OCI-M2 (cell line): Measurements from ENCODE around the gene METTL16.
"Not testable (repeated sequence)": the region's sequence is repeated elsewhere in the genome, so short reads cannot be mapped to it uniquely, and the experiment has no call there.

Experiments used
- DNase-seq: peaks from one replicate; lab custom pipeline; 2025; ENCODE audit not compliant: unreplicated experiment; lab: John Stamatoyannopoulos, UW

METTL16 gene

GRCh38 chr17:2507015-2507414 is 4.7 kb downstream of the METTL16 start:
- DNase-seq = not testable (repeated sequence)

DNA sequence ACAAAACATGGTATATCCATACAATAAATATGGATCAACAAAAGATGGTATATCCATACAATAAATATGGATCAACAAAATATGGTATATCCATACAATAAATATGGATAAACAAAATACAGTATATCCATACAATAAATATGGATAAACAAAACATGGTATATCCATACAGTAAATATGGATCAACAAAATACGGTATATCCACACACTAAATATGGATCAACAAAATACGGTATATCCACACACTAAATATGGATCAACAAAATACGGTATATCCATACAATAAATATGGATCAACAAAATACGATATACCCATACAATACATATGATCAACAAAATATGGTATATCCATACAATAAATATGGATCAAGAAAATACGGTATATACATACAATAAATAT is 8.1 kb downstream of the METTL16 start:
- DNase-seq = no peak

DNA sequence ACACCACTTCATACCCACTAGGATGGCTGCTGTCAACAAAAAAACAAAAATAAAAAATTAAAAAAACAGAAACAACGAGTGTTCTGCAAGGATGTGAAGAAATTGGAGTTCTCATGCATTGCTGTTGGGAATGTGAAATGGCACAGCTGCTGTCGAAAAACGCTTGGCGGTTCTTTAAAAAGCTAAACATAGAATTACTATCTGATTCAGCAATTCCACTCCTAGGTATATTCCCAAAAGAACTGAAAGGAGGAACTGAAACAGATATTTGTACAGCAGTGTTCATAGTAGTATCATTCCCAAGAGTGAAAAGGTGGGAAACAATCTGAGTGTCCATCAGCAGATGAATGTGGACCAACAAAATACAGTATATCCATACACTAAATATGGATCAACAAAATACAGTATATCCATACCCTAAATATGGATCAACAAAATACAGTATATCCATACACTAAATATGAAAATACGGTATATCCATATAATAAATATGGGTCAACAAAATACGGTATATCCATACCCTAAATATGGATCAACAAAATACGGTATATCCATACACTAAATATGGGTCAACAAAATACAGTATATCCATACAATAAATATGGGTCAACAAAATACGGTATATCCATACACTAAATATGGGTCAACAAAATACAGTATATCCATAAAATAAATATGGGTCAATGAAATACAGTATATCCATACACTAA is 8.7 kb downstream of the METTL16 start:
- no peak for DNase-seq

DNA sequence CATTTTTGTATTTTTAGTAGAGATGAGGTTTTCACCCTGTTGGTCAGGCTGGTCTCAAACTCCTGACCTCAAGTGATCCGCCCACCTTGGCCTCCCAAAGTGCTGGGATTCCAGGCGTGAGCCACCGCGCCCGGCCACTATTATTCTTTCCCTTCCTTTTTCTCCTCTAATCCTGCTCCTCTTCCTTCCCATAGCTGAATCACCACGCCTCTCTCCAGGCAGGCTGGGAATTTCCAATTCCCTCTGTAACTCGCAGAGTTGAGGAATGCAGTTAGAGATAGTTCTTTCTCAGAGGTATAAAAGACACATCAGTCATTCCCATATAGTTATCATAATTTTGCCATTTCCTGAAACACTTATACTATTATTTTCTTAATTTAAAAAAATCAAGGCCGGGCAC is 11.2 kb downstream of the METTL16 start:
- DNase-seq = no peak

DNA sequence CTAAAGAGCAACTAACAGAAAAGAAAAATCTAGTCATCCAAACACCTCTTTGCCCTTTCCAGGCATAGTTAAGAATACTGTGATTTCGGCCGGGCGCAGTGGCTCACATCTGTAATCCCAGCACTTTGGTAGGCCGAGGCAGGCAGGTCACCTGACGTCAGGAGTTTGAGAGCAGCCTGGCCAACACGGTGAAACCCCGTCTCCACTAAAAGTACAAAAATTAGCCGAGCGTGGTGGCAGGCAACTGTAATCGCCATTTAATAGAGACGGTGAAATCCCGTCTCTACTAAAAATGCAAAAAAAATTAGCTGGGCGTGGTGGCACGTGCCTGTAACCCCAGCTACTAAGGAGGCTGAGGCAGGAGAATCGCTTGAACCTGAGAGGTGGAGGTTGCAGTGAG is 22.4 kb downstream of the METTL16 start:
- DNase-seq = not testable (repeated sequence)

DNA sequence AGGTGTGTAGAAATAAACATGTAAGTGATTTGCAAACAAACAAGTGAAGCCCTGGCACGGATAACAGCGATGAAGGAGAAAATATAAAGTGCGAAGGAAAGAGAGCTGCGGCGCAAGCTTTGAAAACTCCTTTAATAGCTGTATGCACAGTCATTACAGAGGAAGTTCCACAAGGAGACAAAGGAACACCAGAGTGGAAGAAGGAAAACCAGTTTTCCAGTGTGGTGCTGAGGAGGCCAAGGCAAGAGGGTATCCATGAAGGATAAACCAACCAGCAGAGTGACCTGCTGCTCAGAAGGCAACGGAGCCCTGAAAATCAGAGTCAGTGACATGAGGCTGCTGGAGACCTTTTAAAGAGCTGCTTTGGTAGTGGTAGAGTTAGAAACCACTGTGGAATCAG is 24.4 kb downstream of the METTL16 start:
- no peak for DNase-seq

- not testable (repeated sequence) for DNase-seq
Measured at GRCh38 chr17:2486709-2487108, 25.0 kb downstream of the METTL16 start.

DNA sequence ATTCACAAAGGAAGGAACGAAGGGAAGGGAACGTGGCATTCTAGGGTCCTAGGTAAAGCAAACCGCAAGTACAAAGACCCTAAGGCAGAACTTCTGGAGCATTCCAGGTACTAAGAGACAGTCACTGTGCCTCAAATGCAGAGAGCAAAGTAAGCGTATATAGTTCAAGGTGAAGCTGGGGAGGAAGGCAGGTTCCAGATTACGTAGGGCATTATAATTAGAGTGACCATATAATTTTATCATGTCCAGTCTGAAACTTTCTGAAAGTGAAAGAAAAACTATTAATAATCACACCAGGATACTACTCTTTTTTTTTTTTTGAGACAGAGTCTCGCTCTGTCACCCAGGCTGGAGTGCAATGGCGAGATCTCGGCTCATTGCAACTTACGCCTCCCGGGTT is 25.7 kb downstream of the METTL16 start:
- DNase-seq = no peak

GRCh38 chr17:2485543-2485942 is 26.1 kb downstream of the METTL16 start:
- DNase-seq = no peak

DNA sequence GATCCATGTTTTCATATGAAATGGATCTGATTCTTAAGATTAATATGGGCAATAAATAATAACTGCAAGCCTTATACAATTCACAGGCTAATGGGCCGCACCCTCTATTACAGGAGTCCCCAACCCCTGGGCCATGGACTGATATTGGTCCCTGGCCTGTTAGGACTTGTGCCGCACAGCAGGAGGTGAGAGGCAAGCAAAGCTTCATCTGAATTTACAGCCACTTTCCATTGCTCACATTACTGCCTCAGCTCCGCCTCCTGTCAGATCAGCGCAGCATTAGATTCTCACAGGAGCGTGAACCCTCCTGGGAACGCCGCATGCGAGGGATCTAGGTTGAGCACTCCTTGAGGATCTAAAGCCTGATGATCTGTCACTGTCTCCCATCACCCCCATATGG is 26.8 kb downstream of the METTL16 start:
- no peak for DNase-seq

- no peak for DNase-seq
Measured at GRCh38 chr17:2483084-2483483, 28.6 kb downstream of the METTL16 start.

DNA sequence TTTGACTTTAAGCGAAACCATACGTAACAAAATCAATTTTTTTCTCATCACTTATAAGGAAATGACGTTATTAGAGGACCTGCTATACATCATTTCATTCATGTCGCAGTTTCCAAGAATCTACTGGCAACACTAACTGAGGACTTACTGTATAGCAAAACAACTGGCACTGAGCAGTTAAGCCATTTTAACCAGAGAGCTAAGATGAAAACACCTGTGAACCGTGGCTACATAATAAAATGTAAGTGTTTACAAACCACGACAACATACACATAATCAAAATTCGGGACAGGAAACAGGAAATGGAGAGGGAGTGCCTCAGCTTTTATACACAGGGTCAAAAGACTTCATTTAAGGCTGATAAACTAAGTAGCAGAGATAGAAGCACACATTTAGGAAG is 29.5 kb downstream of the METTL16 start:
- DNase-seq = no peak

GRCh38 chr17:2481760-2482159 is 29.9 kb downstream of the METTL16 start:
- no peak for DNase-seq

DNA sequence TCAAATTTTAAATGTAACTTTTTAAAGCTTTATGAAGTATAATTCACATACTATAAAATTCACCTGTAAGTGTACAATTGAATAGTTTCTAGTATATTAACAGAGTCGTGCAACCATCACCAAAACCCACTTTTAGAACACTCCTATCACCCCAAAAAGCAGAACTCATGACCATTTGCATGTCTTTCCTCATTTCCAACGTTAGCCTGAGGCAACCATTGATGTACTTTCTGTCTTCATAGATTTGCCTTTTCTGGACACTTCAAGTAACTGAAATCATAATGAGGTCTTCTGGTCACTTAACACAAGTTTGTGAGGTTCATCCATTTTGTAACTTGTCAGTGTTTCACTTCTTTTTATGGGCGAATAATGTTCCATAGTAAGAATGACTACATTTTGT is 33.2 kb downstream of the METTL16 start:
- no peak for DNase-seq

DNA sequence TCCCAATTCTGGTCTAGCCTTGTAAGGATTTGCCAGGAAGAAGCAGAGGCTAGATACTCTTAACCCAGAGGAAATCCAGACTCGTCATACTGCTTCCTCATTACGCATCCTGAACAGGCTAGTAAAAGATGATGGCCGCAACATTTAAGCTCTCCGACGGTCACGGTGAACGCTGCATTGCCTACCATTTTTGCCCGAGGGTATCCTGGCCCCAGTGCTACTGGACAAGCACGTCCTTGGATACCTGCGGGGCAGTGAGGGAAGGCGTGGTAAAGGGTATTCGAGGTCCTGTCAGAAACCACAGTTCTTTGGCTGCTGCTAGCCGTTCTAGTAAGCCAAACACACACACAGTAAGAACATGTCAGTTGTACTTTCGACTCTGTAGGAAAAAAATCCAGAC is 36.6 kb downstream of the METTL16 start:
- no peak for DNase-seq

GRCh38 chr17:2474371-2474770 is 37.3 kb downstream of the METTL16 start:
- DNase-seq = no peak

GRCh38 chr17:2468270-2468669 is 43.4 kb downstream of the METTL16 start:
- no peak for DNase-seq

GRCh38 chr17:2466931-2467330 is 44.8 kb downstream of the METTL16 start:
- no peak for DNase-seq

- no peak for DNase-seq
Measured at GRCh38 chr17:2462481-2462880, 49.2 kb downstream of the METTL16 start.

DNA sequence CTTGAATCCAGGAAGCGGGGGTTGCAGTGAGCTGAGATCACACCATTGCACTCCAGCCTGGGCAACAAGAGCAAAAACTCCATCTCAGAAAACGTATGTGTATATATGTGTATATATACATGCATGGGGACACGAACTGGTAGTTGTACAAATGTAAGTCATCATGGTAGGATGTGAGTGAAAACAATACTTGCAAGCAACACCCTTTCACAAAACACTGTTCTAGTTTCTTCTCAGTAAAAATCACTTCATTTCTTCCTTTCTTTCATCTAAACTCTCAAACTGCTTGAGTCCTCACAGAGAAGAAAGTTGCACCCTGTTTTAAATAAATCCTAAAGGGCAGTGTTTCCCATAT is 51.8 kb downstream of the METTL16 start:
- no peak for DNase-seq

DNA sequence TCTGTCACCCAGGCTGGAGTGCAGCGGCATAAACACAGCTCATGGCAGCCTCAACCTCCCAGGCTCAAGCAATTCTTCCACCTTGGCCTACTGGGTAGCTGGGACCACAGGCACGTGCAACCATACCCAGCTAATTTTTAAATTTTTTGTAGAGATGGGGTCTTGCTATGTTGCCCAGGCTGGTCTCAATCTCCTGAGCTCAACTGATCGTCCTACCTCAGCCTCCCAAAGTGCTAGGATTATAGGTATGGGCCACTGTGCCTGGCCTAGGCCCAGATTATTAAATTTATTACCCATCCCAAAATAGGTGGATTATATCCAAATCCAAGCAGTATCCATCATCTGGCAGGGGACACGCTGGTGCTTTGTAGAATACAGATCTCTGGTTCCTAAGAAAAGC is 53.8 kb downstream of the METTL16 start:
- no peak for DNase-seq

- DNase-seq = no peak
Measured at GRCh38 chr17:2456475-2456874, 55.2 kb downstream of the METTL16 start.

DNA sequence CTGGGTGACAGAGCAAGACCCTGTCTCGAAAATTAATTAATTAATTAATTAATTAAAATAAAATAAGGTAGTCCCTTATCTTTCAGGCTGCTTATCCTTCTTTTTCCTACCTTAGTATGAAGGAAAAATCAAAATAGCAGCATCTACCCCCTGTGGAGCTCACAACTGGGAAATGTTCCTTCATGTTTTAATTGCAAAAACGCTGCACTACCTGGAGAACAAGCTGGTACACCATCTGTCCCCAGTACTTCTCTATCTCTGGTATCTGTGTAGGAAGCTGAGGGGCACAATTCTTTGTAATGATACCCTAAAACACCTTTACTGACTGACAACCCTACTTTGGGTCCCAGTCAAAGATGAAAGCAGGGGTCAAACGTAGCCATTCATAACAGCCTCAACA is 55.7 kb downstream of the METTL16 start:
- no peak for DNase-seq

GRCh38 chr17:2453866-2454265 is 57.8 kb downstream of the METTL16 start:
- DNase-seq = no peak
